ENCODE results near the gene SNED1.

GRCh38 chr2:241108271-241109209, 110.1 kb downstream of the SNED1 start:
- TF ChIP-seq CTCF (IDR thresholded peaks at IDR 0.05): no peak
- TF ChIP-seq POLR2A (IDR thresholded peaks at IDR 0.05): no peak
